HG02571 (cell line): ENCODE data around the gene MCRIP2.
"Not testable (repeated sequence)": the region's sequence is repeated elsewhere in the genome, so short reads cannot be mapped to it uniquely, and the experiment has no call there.

Source experiments
- ATAC-seq: cut with Tn5 transposase; IDR thresholded peaks from one replicate; pipeline ENCODE4 v1.9.1; 2021; ENCODE audit warnings: mild to moderate bottlenecking, moderate library complexity; ENCODE audit not compliant: unreplicated experiment

The MCRIP2 gene, protein sequence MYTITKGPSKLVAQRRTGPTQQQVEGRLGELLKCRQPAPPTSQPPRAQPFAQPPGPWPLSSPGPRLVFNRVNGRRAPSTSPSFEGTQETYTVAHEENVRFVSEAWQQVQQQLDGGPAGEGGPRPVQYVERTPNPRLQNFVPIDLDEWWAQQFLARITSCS

GRCh38 chr16:641326-642188, at the start of gene MCRIP2:
Gene MCRIP2 (plus strand): TSS chr16:641828. CDS start chr16:641992, 164 bp downstream.
- ATAC-seq: peak; percentile 46

GRCh38 chr16:591892-592517, 49.6 kb upstream of the MCRIP2 start:
- ATAC-seq: no peak

- no peak for ATAC-seq
These were observed 48.9 kb upstream of the MCRIP2 start for GRCh38 chr16:592518-593306.

DNA sequence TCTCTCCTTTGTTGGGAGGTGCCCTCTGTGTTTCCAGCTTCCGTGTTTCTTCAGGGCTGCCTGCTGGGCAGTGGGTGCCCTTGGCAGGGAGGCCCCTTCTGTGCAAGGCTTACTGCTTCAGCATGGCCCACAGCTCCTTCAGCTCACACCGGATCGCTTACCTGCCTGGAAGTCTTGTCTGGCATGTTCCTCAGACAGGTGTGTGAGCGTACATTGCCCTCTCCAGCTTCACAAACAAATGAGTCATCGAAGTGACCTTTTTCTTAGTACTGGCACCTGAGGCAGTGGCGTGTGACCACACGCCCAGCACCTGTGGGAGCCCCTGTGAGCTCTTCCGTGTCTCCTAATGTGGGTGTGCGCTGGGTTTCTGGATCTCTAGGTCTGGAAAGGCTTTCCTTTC, 48.2 kb upstream of the MCRIP2 start:
- no peak for ATAC-seq

GRCh38 chr16:593807-594206, 47.8 kb upstream of the MCRIP2 start:
- ATAC-seq: no peak

- ATAC-seq: no peak
These were observed 46.5 kb upstream of the MCRIP2 start for GRCh38 chr16:595094-595528.

DNA sequence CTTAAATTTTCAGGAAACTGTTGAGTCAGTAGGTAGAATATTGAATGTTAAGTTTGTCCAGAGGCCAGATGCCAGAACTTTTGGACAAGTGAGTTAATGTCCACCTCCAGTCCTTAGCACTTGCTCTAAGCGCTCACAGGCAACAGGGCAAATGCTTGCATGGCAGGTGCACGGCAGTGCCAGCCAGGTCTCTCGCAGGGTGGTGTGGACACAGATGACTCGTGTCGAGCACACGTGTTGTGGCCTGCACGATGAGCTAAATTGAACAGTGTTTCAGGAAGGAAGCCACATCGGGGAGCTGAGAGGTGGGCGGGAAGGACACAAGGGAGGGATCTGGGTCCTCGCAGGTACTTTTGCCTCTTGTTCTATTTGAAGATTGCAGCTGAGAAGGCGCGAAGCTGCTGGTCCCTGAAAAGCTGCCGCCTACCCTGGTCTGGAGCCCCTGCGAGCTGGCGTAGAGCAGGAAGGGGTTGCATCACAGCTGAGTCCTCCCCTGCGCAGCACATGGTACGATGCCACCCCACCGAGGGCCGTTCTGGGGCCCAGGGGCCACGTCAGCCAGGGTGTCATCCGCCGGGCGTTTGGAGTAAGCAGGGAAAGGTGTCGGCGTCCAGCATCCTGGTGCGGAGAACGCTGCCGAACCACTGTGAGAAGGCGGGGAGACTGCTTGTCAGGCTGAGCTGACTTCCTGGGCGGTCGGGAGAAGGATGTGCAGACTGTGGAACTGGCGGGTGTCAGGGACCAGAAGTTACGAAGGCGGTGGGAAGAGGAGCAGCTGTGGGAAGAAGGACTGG, 45.5 kb upstream of the MCRIP2 start:
- ATAC-seq: no peak

DNA sequence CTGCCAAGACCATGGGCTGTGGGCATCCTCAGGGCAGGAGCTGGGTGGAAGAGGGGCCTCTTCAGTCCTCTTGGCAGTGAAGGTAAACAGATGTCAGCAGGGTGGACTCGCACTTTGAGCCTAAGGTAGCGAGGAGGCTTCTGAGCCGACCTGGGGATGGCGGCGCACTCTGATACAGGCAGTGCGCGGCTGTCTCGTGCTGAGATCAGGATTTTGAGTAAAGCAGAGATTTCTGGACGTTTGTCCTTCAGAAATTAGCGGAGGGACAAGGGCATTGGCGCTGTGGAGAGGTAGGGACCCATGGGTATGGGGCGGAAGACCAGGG, 44.9 kb upstream of the MCRIP2 start:
- no peak for ATAC-seq

GRCh38 chr16:597655-598054, 44.0 kb upstream of the MCRIP2 start:
- ATAC-seq: not testable (repeated sequence)

DNA sequence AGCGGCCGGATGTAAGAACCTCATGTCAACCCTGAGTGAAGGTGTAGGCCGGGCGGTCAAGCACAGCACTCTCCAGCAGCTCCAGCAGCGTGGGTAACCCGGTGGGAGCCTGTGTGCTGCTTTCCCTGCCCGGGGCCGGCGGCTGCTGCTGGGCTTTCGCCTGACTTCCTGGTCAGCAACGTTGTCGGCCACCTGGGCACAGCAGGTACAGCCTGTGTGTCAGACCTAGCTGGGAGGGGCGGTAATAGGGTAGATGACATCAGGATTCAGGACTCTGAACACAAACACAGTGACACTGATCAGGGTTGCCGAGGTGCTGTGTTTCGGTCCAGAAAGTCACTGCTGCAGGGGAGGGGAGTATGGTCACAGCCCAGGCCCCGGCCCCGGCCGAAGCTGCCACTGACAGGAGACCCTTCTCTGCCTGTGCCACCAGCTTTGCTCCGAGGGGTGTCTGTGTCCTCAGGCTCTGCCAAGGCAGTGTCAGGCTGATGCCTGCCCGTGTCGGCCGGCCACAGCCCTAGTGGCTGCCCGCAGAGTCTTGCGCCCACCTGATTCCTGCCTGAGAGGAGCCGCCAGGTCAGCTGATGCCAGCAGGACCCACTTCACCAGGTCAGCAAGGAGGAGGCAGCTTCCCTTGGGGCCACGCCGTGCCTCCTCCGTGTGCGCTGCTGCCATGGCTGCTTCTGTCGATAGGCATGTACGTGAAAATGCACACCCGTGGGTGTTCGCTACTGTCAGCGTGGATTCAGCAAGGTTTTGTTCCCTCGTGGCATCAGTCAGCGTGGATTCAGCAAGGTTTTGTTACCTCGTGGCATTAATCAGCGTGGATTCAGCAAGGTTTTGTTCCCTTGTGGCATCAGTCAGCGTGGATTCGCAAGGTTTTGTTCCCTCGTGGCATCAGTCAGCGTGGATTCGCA, 42.5 kb upstream of the MCRIP2 start:
- no peak for ATAC-seq

- no peak for ATAC-seq
These were observed 40.8 kb upstream of the MCRIP2 start for GRCh38 chr16:600781-601180.

DNA sequence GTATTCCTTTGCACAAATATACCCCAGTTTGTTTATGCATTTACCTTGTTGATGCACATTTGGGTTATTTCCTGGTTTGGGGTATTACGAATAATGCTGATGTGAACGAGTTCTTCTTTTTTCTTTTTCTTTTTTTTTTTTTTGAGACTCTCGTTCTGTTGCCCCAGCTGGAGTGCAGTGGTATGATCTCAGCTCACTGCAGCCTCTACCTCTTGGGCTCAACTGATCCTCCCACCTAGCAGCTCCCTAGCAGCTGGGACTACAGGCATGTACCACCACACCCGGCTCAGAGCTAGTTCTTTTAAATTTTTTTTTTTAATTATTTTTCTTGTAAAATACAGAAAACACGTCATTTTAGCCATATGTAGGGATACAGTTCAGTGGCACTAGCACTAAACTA, 37.7 kb upstream of the MCRIP2 start:
- no peak for ATAC-seq

GRCh38 chr16:606656-607307, 34.8 kb upstream of the MCRIP2 start:
- no peak for ATAC-seq

DNA sequence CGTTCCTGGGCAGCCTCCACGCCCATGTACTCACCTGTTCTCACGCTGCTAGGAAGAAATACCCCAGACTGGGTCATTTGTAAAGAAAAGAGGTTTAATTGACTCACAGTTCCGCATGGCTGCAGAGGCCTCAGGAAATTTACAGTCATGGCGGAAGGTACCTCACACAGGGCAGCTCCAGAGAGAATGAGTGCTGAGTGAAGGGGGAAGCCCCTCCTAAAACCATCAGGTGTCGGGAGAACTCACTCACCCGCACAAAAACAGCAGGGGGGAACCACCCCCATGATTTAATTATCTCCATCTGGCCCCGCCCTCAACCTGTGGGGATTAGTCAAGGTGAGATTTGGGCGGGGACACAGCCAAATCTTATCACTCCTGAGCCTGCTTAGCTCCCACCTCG, 33.6 kb upstream of the MCRIP2 start:
- ATAC-seq: no peak

DNA sequence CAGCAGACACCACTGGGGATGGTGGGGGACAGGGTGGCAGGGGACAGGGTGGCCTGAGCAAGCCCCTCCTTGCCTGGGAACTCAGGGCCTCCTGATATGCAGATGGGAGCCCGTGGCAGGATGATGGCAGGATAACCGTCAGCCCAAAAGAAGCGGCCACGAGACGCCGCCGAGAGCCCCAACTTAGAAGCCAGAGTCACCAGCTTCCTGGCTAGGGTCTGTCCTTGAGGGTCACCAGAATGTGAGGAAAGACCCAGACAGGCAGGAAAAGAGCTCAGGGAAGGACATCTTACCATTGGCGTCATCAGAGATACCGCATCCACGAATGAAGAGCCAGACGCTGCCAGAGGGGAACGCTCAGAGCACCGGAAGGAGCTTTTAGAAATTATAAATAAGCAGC, 32.3 kb upstream of the MCRIP2 start:
- ATAC-seq: no peak

DNA sequence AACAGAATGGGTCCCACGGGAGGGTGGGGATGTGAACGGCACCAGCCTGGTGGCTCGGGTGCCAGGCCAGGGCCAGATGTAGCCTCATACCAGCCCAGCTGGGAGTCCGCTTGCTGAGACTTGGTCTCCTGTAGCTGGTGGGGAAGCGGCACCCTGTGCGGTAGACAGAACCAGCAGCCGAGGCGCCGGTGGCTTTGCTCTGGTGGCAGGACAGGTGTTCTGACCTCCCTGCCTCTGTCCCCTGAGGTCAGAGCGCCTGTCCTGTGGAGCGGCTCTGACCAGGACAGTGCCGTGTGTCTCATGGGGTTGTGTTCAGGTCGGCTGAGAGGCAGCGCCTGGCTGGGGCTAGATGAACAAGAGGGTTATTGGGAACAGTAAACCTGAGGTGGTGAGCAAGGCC, 31.6 kb upstream of the MCRIP2 start:
- no peak for ATAC-seq

- ATAC-seq: no peak
These were observed 30.9 kb upstream of the MCRIP2 start for GRCh38 chr16:610513-611381.

DNA sequence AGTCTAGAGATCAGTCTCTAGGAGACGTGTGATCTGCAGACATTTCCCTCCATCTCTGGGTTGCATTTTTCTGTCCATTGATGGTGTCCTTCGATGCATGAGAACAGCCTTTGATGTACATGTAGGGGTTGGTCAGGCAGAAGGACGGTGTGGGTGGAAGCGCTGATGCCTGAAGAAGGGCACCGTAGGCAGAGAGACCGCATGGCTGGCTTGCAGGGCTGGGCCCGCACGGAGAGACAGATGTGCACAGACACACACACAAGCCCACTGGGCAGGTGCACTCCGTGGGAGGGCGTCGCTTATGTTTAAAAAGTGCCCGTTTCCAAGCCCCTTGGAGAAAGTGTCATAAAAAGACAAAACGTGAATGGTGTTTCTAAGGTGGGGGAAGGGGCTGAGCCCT, 26.5 kb upstream of the MCRIP2 start:
- no peak for ATAC-seq
